ENCODE data around the gene GRP.

DNA sequence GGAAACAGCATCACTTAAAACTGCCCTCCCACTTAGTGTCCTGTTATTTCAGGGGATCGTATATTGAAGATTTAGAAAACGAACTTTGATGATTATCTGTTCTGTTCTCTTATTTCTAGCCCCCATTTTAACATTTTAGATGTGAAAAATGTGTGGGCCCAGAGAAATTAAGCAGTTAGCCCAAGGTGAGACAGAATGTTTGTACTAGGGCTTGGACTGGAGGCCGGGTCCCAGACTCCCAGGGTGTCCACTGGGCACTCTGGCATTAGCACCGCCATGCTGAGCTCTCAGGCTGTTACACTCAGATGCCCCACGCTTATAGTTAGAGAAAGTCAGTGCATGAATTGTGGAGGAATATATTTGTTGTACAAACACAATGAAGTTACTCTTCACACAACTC lies 58.8 kb downstream of the GRP start:
- TF ChIP-seq CTCF (IDR thresholded peaks at IDR 0.05 in 2 of 3, conservative IDR thresholded peaks at IDR 0.05 in 1 of 3; ENCODE audit: borderline replicate concordance in 1 of 3, insufficient read depth in 1 of 3, low read depth in 2 of 3, low read length in 2 of 3) = no peak
- no peak for TF ChIP-seq ELF1 (IDR thresholded peaks at IDR 0.05; ENCODE audit: borderline replicate concordance, low read depth)
